GM18951 (cell line): ENCODE data around the gene FLT4.

ENCODE experiments used
- POLR2A ChIP-seq: IDR thresholded peaks from 4 replicates; pipeline ENCODE4 v1.6.1; 2011; ENCODE audit warnings: mild to moderate bottlenecking; ENCODE audit not compliant: insufficient read length, insufficient read depth; ENCODE audit errors: extremely low read depth
- in situ Hi-C: fragments of 300-500 bp; cut with MboI; formaldehyde crosslinking; loops from one replicate; pipeline ENCODE4 v1.12.0; 2022; ENCODE audit warnings: low sequenced_read_pairs, mixed read lengths, inconsistent platforms; ENCODE audit not compliant: unreplicated experiment

FLT4 gene

GRCh38 chr5:180608572-180609310, 40.7 kb downstream of the FLT4 start:
- in situ Hi-C loops, result no loop called here
- TF ChIP-seq POLR2A, result no peak

GRCh38 chr5:180607861-180608571, 41.4 kb downstream of the FLT4 start:
- TF ChIP-seq POLR2A, result no peak
- in situ Hi-C loops, result no loop called here

GRCh38 chr5:180606215-180606785, 43.1 kb downstream of the FLT4 start:
- TF ChIP-seq POLR2A, result no peak
- in situ Hi-C loops, result no loop called here

GRCh38 chr5:180605554-180606214, 43.7 kb downstream of the FLT4 start:
- in situ Hi-C loops, result no loop called here
- no peak for TF ChIP-seq POLR2A

- in situ Hi-C loops, result no loop called here
- TF ChIP-seq POLR2A, result no peak
These were observed 45.1 kb downstream of the FLT4 start for GRCh38 chr5:180604271-180604670.

GRCh38 chr5:180603076-180603594, 46.3 kb downstream of the FLT4 start:
- TF ChIP-seq POLR2A, result no peak
- in situ Hi-C loops, result no loop called here

- no peak for TF ChIP-seq POLR2A
These were observed 46.8 kb downstream of the FLT4 start for GRCh38 chr5:180602481-180603075.

GRCh38 chr5:180601591-180602480, 47.6 kb downstream of the FLT4 start:
- TF ChIP-seq POLR2A, result no peak

More at GRCh38 chr5:180602481-180603075, 46.8 kb downstream of the FLT4 start:
- in situ Hi-C loops, result no loop called here

GRCh38 chr5:180600554-180601041, 48.8 kb downstream of the FLT4 start:
- in situ Hi-C loops, result no loop called here
- no peak for TF ChIP-seq POLR2A

More at GRCh38 chr5:180601591-180602480, 47.6 kb downstream of the FLT4 start:
- in situ Hi-C loops, result no loop called here

- in situ Hi-C loops, result no loop called here
- no peak for TF ChIP-seq POLR2A
These were observed 49.3 kb downstream of the FLT4 start for GRCh38 chr5:180599981-180600553.

- TF ChIP-seq POLR2A, result no peak
- in situ Hi-C loops, result no loop called here
These were observed 49.8 kb downstream of the FLT4 start for GRCh38 chr5:180599590-180599914.

- in situ Hi-C loops, result no loop called here
- no peak for TF ChIP-seq POLR2A
These were observed 50.4 kb downstream of the FLT4 start for GRCh38 chr5:180598797-180599589.
